ENCODE data around the gene NKX2-1. TPM values are rescaled to one million over a fixed set of nuclear protein-coding genes. Genes with fewer than 3 reads are reported as not detected.

NKX2-1 gene
- total and polyA plus RNA-seq, 2 of the 13 experiments (the other 11 are each of a cell fraction or from before 2014, with no cell fraction given) = not detected

GRCh38 chr14:36498938-36499337, 21.1 kb downstream of the NKX2-1 start (continued):
- TF ChIP-seq ZNF556 (CRISPR knock-in tag; IDR thresholded peaks at IDR 0.05; ENCODE audit: borderline replicate concordance) = no peak

- Histone ChIP-seq H3K9ac (ENCODE audit: insufficient read depth, low read depth, low read length) (no peak overlapping the region), H3K36me3 (replicated peaks in 1 of 2; ENCODE audit: control insufficient read depth in 1 of 2, insufficient read depth in 2 of 2, low read length in 2 of 2) (no peaks in the 10 kb centered on the region), H3K27ac (ENCODE audit: extremely low read length, insufficient read depth, low read length) (no peak overlapping the region), H3K4me1 (ENCODE audit: insufficient read depth, low read length) (no peaks in the 10 kb centered on the region), H4K20me1 (ENCODE audit: insufficient read depth, low read length) (no peaks in the 10 kb centered on the region), H3K79me2 (ENCODE audit: insufficient read depth, low read length) (no peaks in the 10 kb centered on the region), H3K27me3 (ENCODE audit: control insufficient read depth in 1 of 2, insufficient read depth in 2 of 2, low read length in 2 of 2) (no peaks in the 10 kb centered on the region), H2AFZ (ENCODE audit: low read length) (no peak overlapping the region), H3K4me3 (replicated peaks in 1 of 3; ENCODE audit: insufficient read depth in 1 of 3, low read depth in 2 of 3, low read length in 3 of 3) (no peak overlapping the region), H3K4me2 (ENCODE audit: low read depth, low read length) (no peak overlapping the region), H3K9me3 (ENCODE audit: low read length) (no peaks in the 10 kb centered on the region)
- peak; percentile 66 for TF ChIP-seq CREB1 (IDR thresholded peaks at IDR 0.05)
- TF ChIP-seq CREB1 (CRISPR knock-in tag; IDR thresholded peaks at IDR 0.05) = no peak
- TF ChIP-seq ZNF124 (CRISPR knock-in tag; IDR thresholded peaks at IDR 0.05) = no peak
- no peak for TF ChIP-seq MYC (CRISPR knock-in tag; IDR thresholded peaks at IDR 0.05; ENCODE audit: borderline replicate concordance)
- no peak for TF ChIP-seq SMC3 (IDR thresholded peaks at IDR 0.05; ENCODE audit: low read length)
- no peak for TF ChIP-seq BCL3 (CRISPR knock-in tag; IDR thresholded peaks at IDR 0.05)
- 0 out of 2 replicates have a peak, but pooled peaks have one; percentile 61 for TF ChIP-seq SNRNP70 (IDR thresholded peaks at IDR 0.05; ENCODE audit: low read depth, low read length)
- TF ChIP-seq BCLAF1 (IDR thresholded peaks at IDR 0.05) = no peak
- TF ChIP-seq KLF12 (CRISPR knock-in tag; IDR thresholded peaks at IDR 0.05; ENCODE audit: borderline replicate concordance) = no peak
- intact Hi-C loops (cut with micrococcal nuclease; ENCODE audit: unreplicated experiment) (no loop called here), in situ Hi-C loops (cut with HindIII; ENCODE audit: extremely low pct_ligation_motif_present, low pct_unique_long_range_greater_than_20kb) (no loop called here)
- FAIRE-seq (no peak), DNase-seq (ENCODE audit: low spot score) (no peak), ATAC-seq (no peak)
- BruUV-seq (replicated peaks) = no TSS peak
- 4% methylated on average over 4 of the region's 4 CpGs for WGBS (ENCODE audit: low lambda C conversion rate)
- ChIA-PET POLR2A (no interaction called here), CTCF (ENCODE audit: low intra/inter-chr PET ratio, low total read pairs) (no interaction called here)
Measured at GRCh38 chr14:36496346-36496745, 23.7 kb downstream of the NKX2-1 start.

All from HepG2 (cell line).